OCI-LY3 (cell line): ENCODE data around the gene RBM22.
"Not testable (repeated sequence)": the region's sequence is repeated elsewhere in the genome, so short reads cannot be mapped to it uniquely, and the experiment has no call there.

Source experiments
- H2AFZ ChIP-seq: fragments of 200-600, 300-600 bp; shearing (Covaris generic); 2 replicates; pipeline ENCODE4 v1.6.0; 2014; ENCODE audit warnings: antibody characterized with exemption, low read depth, low read length
- H3K27ac ChIP-seq: fragments of 200-600, 300-600 bp; sonication (generic); 2 replicates; pipeline ENCODE4 v1.5.1; 2014; ENCODE audit warnings: mild to moderate bottlenecking, low read length, moderate library complexity, mixed read lengths
- H3K27me3 ChIP-seq: fragments of 200-600, 300-600 bp; sonication (generic); 2 replicates; pipeline ENCODE4 v1.6.1; 2014; ENCODE audit warnings: low read depth, low read length, mixed read lengths
- H3K36me3 ChIP-seq: fragments of 200-600, 300-600 bp; sonication (generic); replicated peaks from 2 replicates; pipeline ENCODE3; 2014; ENCODE audit warnings: low read depth, low read length, mixed read lengths
- H3K4me1 ChIP-seq: fragments of 300-600, 200-600 bp; sonication (generic); 2 replicates; pipeline ENCODE4 v1.6.1; 2014; ENCODE audit warnings: low read length, mixed read lengths
- H3K4me2 ChIP-seq: fragments of 200-600, 300-600 bp; sonication (generic); 2 replicates; pipeline ENCODE4 v1.6.1; 2014; ENCODE audit warnings: low read length, mixed read lengths
- H3K4me3 ChIP-seq: fragments of 300-600, 200-600 bp; sonication (generic); 2 replicates; pipeline ENCODE4 v1.5.1; 2014; ENCODE audit warnings: antibody characterized with exemption, mild to moderate bottlenecking, low read length, moderate library complexity
- H3K79me2 ChIP-seq: fragments of 300-600, 200-600 bp; shearing (Covaris generic); 2 replicates; pipeline ENCODE4 v1.6.1; 2014; ENCODE audit warnings: mild to moderate bottlenecking, low read length, mixed read lengths
- H3K9ac ChIP-seq: fragments of 300-600, 200-600 bp; shearing (Covaris generic); 2 replicates; pipeline ENCODE4 v1.6.0; 2014; ENCODE audit warnings: mild to moderate bottlenecking, low read length, moderate library complexity
- H3K9me3 ChIP-seq: fragments of 200-600, 300-600 bp; shearing (Covaris generic); 2 replicates; pipeline ENCODE4 v1.6.1; 2014; ENCODE audit warnings: low read length, mixed read lengths; ENCODE audit not compliant: insufficient read depth
- H4K20me1 ChIP-seq: fragments of 200-600, 300-600 bp; sonication (generic); 2 replicates; pipeline ENCODE4 v1.6.1; 2016; ENCODE audit warnings: low read length, mixed read lengths; ENCODE audit not compliant: insufficient read depth
- EZH2phosphoT487 ChIP-seq: fragments of 200-600 bp; shearing (Covaris generic); IDR thresholded peaks from 2 replicates; pipeline ENCODE4 v1.6.1; 2018; ENCODE audit warnings: antibody characterized with exemption, mixed run types, low read depth
- TF ChIP-seq, protein P1 (sequence below): fragments of 200-600, 300-600 bp; sonication (generic); IDR thresholded peaks from 2 replicates; pipeline ENCODE4 v1.5.1; 2014; ENCODE audit warnings: antibody characterized with exemption, low read length, low read depth

The RBM22 gene

DNA sequence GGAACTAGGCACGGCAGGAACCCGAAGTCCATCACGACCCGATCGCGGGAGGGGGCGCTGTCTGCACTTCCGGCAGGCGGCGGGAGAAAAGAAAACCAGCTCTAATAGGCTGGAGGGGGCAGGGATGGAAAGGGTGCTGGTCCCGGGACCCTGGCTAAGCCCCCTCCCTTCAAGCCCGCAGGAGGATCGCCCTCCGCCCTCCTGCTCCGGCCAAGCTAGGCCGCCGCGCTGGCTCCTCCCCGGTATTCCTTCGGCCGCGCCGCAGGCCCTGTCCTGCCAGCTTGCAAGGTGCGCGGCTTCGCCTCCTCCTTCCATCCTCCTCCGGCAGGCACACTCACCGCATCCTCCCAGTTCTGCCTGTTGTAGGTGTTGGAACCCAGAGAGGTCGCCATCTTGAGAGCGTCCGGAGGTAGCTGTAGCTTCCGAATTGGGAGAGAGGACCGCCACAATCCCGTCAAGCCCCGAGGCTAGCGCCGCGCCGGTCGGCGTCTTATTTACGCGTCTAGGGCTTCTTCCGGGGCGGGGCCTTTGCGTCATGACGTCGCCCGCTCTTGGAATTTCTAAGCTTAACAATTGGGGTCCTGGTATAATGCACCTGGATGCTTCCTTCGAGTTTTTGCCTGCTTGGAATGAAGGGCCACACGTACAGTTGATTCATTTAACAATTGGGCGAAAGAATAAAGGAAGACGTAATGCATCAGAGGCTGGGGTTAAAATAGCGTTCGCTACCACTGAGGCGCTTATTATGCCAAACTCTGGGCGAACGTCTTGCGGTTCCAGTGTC is at the start of gene RBM22:
Gene RBM22 (minus strand): TSS at position 469 of the 784 bp plus-strand sequence. CDS start 77 bp downstream, at position 392.
- peak within 1 kb of the TSS; percentile 100 for H2AFZ ChIP-seq
- H3K9ac ChIP-seq = peak within 1 kb of the TSS; percentile 98
- peak within 1 kb of the TSS; percentile 100 for H3K4me3 ChIP-seq
- peaks cover 11% of the 10 kb centered on the region for H3K36me3 ChIP-seq
- peak within 1 kb of the TSS; percentile 94 for H3K4me2 ChIP-seq
- no peaks in the 10 kb centered on the region for H3K9me3 ChIP-seq
- H4K20me1 ChIP-seq = peaks cover 5% of the 10 kb centered on the region; the same call in 1 of the 2 replicates
- peak within 1 kb of the TSS; percentile 82 for H3K27ac ChIP-seq
- peaks cover 23% of the 10 kb centered on the region for H3K79me2 ChIP-seq
- H3K4me1 ChIP-seq = peaks cover 13% of the 10 kb centered on the region
- no peaks in the 10 kb centered on the region for H3K27me3 ChIP-seq
- TF ChIP-seq, protein P1, sequence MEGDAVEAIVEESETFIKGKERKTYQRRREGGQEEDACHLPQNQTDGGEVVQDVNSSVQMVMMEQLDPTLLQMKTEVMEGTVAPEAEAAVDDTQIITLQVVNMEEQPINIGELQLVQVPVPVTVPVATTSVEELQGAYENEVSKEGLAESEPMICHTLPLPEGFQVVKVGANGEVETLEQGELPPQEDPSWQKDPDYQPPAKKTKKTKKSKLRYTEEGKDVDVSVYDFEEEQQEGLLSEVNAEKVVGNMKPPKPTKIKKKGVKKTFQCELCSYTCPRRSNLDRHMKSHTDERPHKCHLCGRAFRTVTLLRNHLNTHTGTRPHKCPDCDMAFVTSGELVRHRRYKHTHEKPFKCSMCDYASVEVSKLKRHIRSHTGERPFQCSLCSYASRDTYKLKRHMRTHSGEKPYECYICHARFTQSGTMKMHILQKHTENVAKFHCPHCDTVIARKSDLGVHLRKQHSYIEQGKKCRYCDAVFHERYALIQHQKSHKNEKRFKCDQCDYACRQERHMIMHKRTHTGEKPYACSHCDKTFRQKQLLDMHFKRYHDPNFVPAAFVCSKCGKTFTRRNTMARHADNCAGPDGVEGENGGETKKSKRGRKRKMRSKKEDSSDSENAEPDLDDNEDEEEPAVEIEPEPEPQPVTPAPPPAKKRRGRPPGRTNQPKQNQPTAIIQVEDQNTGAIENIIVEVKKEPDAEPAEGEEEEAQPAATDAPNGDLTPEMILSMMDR = peak; percentile 55
- TF ChIP-seq EZH2phosphoT487 = no peak

DNA sequence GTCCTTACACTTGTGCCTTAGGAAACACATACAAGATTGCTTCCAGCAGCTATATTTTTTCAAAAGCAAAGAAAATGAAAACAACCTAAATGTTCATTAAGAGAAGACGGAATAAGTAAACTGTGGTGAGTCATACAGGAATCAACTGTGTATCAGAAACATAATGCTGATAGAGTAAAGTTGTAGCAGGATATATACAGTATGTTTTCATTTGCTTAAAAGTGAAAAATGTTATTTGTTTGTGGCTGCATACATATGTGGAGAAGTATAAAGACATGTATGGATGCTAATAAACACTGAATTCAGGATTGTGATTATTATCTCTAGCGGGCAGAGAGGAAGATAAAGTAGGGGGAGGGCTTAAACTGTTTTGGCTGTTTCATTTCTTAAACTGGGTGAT is 49.6 kb upstream of the RBM22 start:
- H3K4me3 ChIP-seq = no peak overlapping the region; the same call in 1 of the 2 replicates
- H3K79me2 ChIP-seq = peaks cover 19% of the 10 kb centered on the region
- H3K27me3 ChIP-seq = no peaks in the 10 kb centered on the region
- no peaks in the 10 kb centered on the region for H4K20me1 ChIP-seq
- TF ChIP-seq, protein P1 = no peak
- TF ChIP-seq EZH2phosphoT487 = no peak
- H2AFZ ChIP-seq = no peak overlapping the region
- H3K27ac ChIP-seq = peak overlapping the region; percentile 77; the same call in 1 of the 2 replicates
- peak overlapping the region; percentile 49; the same call in 1 of the 2 replicates for H3K4me2 ChIP-seq
- no peak overlapping the region for H3K9ac ChIP-seq
- no peaks in the 10 kb centered on the region for H3K9me3 ChIP-seq
- peaks cover 17% of the 10 kb centered on the region for H3K36me3 ChIP-seq
- peaks cover 19% of the 10 kb centered on the region for H3K4me1 ChIP-seq

DNA sequence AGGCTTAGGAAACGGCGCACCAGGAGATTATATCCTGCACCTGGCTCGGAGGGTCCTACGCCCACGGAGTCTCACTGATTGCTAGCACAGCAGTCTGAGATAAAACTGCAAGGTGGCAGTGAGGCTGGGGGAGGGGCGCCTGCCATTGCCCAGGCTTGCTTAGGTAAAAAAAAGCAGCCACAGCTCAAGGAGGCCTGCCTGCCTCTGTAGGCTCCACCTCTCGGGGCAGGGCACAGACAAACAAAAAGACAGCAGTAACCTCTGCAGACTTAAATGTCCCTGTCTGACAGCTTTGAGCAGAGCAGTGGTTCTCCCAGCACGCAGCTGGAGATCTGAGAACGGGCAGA is 42.3 kb upstream of the RBM22 start:
- not testable (repeated sequence) for H3K27me3 ChIP-seq, H3K4me1 ChIP-seq, H3K36me3 ChIP-seq, H4K20me1 ChIP-seq, H2AFZ ChIP-seq, H3K9ac ChIP-seq, H3K9me3 ChIP-seq, H3K4me3 ChIP-seq, H3K27ac ChIP-seq, H3K79me2 ChIP-seq, H3K4me2 ChIP-seq

DNA sequence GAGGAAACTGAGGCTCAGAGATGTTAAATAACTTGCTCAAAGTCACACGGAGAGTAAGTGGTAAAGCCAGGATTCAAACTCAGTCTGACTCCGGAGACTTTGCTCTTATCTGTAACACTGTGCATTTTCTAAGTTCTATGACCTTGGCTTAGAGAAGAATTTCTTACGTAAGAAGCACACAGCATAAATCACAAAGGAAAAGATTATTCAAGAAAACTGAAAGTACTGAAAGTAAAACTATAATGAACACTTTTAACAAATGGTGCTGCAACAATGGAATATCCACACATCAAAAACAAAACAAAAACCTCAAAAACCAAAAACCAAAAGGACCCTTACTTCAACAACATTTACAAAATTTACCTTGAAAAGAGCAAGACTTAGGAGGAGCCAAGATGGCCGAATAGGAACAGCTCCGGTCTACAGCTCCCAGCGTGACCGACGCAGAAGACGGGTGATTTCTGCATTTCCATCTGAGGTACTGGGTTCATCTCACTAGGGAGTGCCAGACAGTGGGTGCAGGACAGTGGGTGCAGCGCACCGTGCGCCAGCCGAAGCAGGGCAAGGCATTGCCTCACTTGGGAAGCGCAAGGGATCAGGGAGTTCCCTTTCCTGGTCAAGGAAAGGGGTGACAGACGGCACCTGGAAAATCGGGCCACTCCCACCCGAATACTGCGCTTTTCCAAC is 41.7 kb upstream of the RBM22 start:
- H3K27ac ChIP-seq, H4K20me1 ChIP-seq, H3K27me3 ChIP-seq, H3K4me1 ChIP-seq, H3K9ac ChIP-seq, H3K4me2 ChIP-seq, H3K36me3 ChIP-seq, H3K9me3 ChIP-seq, H2AFZ ChIP-seq, H3K79me2 ChIP-seq, H3K4me3 ChIP-seq: not testable (repeated sequence)

DNA sequence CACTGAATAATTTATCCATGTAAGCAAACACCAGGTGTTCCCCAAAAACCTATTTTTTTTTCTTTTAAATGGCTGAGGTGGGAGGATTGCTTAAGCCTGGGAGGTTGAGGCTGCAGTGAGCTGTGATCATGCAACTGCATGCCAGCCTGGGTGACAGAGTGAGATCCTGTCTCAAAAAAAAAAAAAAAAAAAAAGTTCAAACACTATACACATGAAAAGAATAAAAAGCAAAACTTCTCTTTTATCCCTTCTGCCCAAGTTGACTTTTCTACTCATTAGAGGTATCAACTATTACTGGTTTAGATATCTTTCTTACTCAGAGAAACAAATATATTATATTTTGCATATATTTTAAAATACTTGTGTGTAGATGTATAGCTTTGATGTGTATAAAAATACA is 40.1 kb upstream of the RBM22 start:
- H3K79me2 ChIP-seq = peaks cover 15% of the 10 kb centered on the region; the same call in 1 of the 2 replicates
- no peak for TF ChIP-seq EZH2phosphoT487
- TF ChIP-seq, protein P1 = no peak
- no peaks in the 10 kb centered on the region for H3K27me3 ChIP-seq
- no peak overlapping the region for H3K9ac ChIP-seq
- H3K36me3 ChIP-seq = no peaks in the 10 kb centered on the region
- H3K9me3 ChIP-seq = no peaks in the 10 kb centered on the region
- no peak overlapping the region for H3K4me2 ChIP-seq
- no peak overlapping the region for H2AFZ ChIP-seq
- no peak overlapping the region for H3K4me3 ChIP-seq
- H4K20me1 ChIP-seq = no peaks in the 10 kb centered on the region
- no peak overlapping the region for H3K27ac ChIP-seq
- no peaks in the 10 kb centered on the region for H3K4me1 ChIP-seq
